GM21576 (cell line): Measurements from ENCODE around the gene IER3.
A peak's percentile ranks its signal among the peaks of the same experiment; 100 is the strongest.
"Not testable (repeated sequence)": the region's sequence is repeated elsewhere in the genome, so short reads cannot be mapped to it uniquely, and the experiment has no call there.

Experiments
- ATAC-seq: cut with Tn5 transposase; IDR thresholded peaks from one replicate; pipeline ENCODE4 v1.9.1; 2021; ENCODE audit warnings: mild to moderate bottlenecking, moderate library complexity; ENCODE audit not compliant: unreplicated experiment

Gene IER3

DNA sequence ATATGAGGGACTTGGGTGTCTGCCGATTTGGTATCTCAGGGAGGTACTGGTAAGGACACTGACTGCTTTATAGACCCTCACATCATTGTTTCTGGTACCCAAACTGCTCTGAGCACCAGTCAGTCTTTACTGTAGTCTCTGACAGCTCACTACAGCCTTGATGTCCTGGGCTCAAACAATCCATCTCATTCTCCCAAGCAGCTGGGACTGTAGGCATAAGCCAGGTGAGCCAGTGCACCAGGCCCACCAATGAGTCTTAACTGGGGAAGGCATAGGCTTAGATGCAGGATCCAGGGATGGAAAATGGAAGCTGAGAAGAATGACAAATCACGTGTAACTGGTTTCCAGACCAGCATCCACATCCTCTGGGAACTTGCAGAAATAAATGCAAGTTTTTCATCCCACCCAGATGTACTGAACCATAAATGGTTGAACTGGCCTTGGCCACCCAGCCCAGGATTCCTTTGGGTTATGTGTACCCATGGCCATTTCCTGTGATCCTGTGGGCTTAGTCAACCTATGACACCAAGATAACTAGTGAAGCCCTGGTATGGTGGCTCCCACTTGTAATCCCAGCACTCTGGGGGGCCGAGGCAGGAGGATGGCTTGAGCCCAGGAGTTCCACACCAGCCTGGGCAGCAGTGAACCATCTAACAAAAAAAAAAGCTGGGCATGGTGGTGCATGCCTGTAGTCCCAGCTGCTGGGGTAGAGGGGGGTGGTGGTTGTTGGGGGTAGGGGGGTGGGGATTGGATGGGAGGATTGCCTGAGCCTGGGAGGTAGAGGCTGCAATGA is 18.4 kb downstream of the IER3 start:
- ATAC-seq, result no peak

DNA sequence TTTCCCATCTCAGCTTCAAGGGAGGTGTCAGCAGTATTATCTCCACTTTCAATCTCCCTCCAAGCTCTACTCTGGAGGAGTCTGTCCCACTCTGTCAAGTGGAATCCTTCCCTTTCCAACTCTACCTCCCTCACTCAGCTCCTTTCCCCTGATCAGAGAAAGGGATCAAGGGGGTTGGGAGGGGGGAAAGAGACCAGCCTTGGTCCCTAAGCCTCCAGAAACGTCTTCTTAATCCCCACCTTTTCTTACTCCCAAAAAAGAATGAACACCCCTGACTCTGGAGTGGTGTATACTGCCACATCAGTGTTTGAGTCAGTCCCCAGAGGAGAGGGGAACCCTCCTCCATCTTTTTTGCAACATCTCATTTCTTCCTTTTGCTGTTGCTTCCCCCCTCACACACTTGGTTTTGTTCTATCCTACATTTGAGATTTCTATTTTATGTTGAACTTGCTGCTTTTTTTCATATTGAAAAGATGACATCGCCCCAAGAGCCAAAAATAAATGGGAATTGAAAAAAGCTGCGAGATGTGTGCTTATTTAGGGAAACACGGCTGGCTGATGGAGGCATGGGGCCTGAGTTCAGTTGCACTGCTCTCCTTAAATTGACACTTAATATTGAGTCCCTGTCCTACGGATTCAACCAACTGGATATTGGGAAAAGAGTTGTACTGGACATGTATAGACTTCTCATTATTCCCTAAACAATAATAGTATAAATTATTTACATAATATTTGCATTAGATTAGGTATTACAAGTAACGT is 19.3 kb downstream of the IER3 start:
- ATAC-seq, result no peak

DNA sequence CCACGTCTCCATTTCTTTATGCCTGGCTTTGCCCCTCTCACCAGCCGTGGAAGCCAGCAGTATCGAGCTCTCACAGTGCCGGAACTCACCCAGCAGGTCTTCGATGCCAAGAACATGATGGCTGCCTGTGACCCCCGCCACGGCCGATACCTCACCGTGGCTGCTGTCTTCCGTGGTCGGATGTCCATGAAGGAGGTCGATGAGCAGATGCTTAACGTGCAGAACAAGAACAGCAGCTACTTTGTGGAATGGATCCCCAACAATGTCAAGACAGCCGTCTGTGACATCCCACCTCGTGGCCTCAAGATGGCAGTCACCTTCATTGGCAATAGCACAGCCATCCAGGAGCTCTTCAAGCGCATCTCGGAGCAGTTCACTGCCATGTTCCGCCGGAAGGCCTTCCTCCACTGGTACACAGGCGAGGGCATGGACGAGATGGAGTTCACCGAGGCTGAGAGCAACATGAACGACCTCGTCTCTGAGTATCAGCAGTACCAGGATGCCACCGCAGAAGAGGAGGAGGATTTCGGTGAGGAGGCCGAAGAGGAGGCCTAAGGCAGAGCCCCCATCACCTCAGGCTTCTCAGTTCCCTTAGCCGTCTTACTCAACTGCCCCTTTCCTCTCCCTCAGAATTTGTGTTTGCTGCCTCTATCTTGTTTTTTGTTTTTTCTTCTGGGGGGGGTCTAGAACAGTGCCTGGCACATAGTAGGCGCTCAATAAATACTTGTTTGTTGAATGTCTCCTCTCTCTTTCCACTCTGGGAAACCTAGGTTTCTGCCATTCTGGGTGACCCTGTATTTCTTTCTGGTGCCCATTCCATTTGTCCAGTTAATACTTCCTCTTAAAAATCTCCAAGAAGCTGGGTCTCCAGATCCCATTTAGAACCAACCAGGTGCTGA is 20.3 kb downstream of the IER3 start:
- not testable (repeated sequence) for ATAC-seq

- not testable (repeated sequence) for ATAC-seq
Measured at GRCh38 chr6:30723159-30723842, 21.0 kb downstream of the IER3 start.

DNA sequence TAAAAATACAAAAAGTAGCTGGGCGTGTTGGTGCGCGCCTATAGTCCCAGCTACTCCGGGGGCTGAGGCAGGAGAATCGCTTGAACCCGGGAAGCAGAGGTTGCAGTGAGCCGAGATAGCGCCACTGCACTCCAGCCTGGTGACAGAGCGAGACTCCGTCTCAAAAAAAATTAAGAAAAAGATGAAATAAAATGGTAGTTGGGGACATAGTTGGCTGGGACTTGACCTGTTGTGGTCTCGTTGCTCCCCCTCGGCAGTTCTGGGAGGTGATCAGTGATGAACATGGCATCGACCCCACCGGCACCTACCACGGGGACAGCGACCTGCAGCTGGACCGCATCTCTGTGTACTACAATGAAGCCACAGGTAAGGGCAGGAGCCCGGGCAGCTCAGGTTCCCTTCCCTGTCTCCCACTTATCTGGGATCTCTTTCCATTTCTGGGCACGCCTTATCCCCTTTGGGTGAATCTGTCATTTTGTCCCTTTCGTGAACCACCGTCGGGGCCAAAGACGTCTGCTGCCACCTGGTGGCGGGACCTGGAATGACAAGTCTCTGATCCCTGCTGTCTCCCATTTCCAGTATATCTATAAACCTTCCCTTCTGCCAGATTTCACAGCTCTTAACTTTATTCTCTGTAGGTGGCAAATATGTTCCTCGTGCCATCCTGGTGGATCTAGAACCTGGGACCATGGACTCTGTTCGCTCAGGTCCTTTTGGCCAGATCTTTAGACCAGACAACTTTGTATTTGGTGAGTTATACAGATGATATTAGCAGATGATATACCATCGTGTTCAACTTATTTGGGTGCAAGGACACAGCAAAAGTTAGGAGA is 21.9 kb downstream of the IER3 start:
- no peak for ATAC-seq

GRCh38 chr6:30722025-30722279 is 22.4 kb downstream of the IER3 start:
- not testable (repeated sequence) for ATAC-seq

- no peak for ATAC-seq
Measured at GRCh38 chr6:30721198-30722024, 22.9 kb downstream of the IER3 start.

DNA sequence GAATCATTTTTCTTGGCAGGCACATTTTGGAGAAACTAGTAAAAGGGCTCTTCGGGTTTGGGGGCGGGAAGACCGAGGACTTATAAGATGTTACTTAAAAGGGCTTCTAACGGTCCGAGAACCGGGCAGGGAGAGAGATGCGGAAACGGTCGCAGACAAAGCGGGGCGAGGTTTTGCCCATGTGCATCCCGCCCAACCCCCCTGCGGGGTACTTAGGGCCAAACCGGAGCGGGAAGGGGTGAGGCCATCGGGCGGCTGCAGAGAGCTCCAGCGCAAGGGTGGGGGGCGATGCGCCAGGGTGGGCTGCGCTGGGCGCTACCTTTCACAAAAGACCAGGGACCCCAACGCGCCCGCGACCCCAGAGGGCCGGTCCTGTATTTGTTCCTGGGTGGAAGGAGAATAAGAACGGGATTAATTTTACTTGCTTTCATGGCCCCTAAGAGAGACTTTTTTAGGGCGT is 23.6 kb downstream of the IER3 start:
- no peak for ATAC-seq

GRCh38 chr6:30719791-30720737 is 24.3 kb downstream of the IER3 start, which contains the start of gene TUBB:
Gene TUBB (plus strand): TSS chr6:30720352. CDS start chr6:30720507, 155 bp downstream.
- ATAC-seq, result peak; percentile 45

DNA sequence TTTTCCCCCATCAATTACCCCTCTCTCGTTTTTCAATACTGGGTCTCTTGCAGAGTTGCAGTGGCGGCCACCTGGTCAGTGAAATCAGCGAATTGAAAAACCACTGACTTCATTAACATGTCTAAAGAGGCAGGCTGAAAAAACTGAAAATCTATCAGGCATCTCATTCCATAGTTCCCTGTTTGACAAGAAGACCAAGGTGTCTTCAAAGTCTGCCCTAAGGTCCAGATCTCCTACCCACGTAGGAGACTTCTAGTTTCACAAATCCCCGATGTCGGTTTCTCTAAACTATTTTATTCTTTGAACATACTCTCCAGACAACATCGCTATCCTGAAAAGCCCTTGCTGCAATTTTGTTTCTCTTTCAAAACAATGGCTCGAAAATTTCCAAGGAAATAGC is 25.0 kb downstream of the IER3 start:
- no peak for ATAC-seq

DNA sequence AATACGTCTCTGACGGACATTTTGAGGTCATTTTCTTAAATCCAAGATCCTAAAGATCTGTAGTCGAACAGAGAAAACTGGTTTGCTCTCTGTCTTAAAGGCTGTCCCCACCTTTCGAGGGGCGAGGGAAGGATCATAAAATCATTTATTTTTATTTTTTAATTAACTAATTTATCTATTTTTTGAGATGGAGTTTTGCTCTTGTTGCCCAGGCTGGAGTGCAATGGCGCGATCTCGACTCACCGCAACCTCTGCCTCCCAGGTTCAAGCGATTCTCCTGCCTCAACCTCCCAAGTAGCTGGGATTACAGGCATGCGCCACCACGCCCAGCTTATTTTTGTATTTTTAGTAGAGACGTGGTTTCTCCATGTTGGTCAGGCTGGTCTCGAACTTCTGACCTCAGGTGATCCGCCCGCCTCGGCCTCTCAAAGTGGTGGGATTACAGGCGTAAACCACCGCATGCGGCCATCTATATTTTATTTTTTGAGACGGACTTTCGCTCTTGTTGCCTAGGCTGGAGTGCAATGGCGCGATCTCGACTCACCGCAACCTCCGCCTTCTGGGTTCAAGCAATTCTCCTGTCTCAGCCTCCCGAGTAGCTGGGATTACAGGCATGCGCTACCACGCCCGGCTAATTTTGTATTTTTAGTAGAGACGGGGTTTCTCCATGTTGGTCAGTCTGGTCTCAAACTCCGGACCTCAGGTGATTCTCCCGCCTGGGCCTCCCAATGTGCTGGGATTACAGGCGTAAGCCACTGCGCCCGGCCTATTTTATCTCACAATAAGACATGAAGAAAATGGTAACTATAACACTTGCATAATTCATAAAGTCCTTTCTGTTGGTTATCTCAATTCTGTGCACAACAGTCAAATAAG is 26.3 kb downstream of the IER3 start:
- not testable (repeated sequence) for ATAC-seq

DNA sequence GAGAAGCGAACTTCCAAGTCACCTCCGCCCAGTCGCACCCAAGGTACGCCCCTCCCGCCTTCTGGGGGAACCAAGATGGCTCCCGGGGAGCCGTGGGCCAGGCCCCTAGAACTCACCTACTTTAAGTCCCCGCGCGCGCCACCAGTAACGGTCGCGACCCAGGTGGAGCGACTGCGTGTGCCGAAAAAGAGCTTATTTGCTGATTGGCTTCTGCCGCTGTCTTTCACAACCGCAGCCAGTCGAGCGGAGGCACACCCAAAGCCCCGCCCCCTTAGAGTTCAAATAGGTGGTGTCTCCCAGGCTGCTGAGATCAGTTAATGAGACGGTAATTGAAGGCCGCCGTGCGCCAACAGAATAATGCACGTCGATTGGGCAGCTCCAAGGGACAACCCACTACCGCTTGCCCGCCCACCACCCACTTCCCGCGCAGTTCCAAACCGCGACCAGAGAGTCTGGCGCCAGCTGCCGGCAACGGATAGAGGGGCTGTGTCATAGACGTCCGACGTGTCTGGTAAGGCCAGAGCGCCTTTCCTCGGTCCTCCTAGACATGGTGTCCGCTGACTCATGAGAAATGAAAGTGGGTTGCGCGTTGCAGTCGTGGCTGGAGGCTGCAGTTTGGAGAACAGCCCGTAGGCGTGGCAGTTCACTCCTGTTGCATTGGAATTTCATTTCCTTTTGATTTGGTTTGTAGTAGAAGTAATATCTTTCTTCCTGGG is 27.1 kb downstream of the IER3 start, which contains the start of gene MDC1:
Gene MDC1, minus strand, starts transcription at position 153 of the 716 bp plus-strand sequence. CDS start 2,106 bp downstream, outside the sequence.
- ATAC-seq, result peak; percentile 63

DNA sequence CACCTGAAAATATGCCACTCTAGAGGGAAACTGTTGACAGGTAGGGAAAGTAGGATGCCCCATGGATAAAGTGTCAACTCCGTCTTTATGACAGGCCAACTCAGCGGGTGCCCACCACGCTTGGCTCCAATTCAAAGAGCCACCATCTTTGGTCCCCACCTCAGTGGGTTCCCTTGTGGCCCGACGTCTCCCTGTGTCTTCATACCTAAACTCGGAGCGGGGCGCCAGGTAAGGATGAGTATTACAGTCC is 27.5 kb downstream of the IER3 start:
- no peak for ATAC-seq

GRCh38 chr6:30714263-30714662 is 30.1 kb downstream of the IER3 start:
- ATAC-seq, result no peak

GRCh38 chr6:30712441-30712945 is 31.9 kb downstream of the IER3 start:
- no peak for ATAC-seq

GRCh38 chr6:30711758-30712380 is 32.5 kb downstream of the IER3 start:
- ATAC-seq, result no peak
